SK-N-SH treated with all-trans-retinoic acid at 6 μM for 48 hours (cell line): ENCODE results near the gene RDX.

Experiments used
- CSRNP3 ChIP-seq: fragments of 250-450 bp; sonication (Bioruptor Pico); IDR thresholded peaks from 2 replicates; pipeline ENCODE4 v1.5.1; 2021; ENCODE audit warnings: mild to moderate bottlenecking, moderate library complexity
- ESRRG ChIP-seq: fragments of 250-450 bp; sonication (Bioruptor Pico); IDR thresholded peaks from 2 replicates; pipeline ENCODE4 v1.6.1; 2021; ENCODE audit warnings: mild to moderate bottlenecking
- PATZ1 ChIP-seq: fragments of 250-450 bp; sonication (Bioruptor Pico); IDR thresholded peaks from 2 replicates; pipeline ENCODE4 v1.8.0; 2020; ENCODE audit warnings: mild to moderate bottlenecking, moderate library complexity, borderline replicate concordance
- PPARA ChIP-seq: fragments of 250-450 bp; sonication (Bioruptor Pico); IDR thresholded peaks from 2 replicates; pipeline ENCODE4 v1.5.0; 2020; ENCODE audit warnings: mild to moderate bottlenecking, borderline replicate concordance
- ZC3H10 ChIP-seq: fragments of 250-450 bp; sonication (Bioruptor Pico); IDR thresholded peaks from 2 replicates; pipeline ENCODE4 v1.5.1; 2021; ENCODE audit warnings: mild to moderate bottlenecking, moderate library complexity

- TF ChIP-seq PPARA (no peak), PATZ1 (CRISPR knock-in tag) (no peak), ESRRG (CRISPR knock-in tag) (no peak), CSRNP3 (CRISPR knock-in tag) (no peak), ZC3H10 (CRISPR knock-in tag) (no peak)
Observed at GRCh38 chr11:110125632-110126031, 170.8 kb downstream of the RDX start.
